HCT116 (cell line): ENCODE results near the gene GLYR1. TPM values are rescaled to one million over a fixed set of nuclear protein-coding genes. Genes with fewer than 3 reads are reported as not detected.

Experiments used
- ATAC-seq: fragments of 200-7000 bp; cut with Tn5 transposase; 2 replicates; pipeline ENCODE4 v1.9.1; 2020; ENCODE audit warnings: mild to moderate bottlenecking, moderate library complexity
- BruUV-seq: library from RNA; stranded (reverse); fragments of 400-500 nt; replicated peaks from 2 replicates; lab custom pipeline; 2021; lab: Mats Ljungman, UMichigan
- CTCF ChIA-PET: fragments of 300-600 bp; sonication (Branson Sonifier 250); formaldehyde crosslinking; loops from one replicate; lab custom pipeline; 2021; ENCODE audit warnings: antibody characterized with exemption; lab: Charles Lee
- POLR2A ChIA-PET: fragments of 300-600, 350-600 bp; sonication (Branson Sonifier 250); formaldehyde crosslinking; loops from one replicate; lab custom pipeline; 2021; ENCODE audit warnings: antibody characterized with exemption; lab: Charles Lee
- RAD21 ChIA-PET, 2 experiments: fragments of 300-600 bp; sonication (Branson Sonifier 250); formaldehyde crosslinking; loops; one replicate each; lab custom pipeline; 2023; ENCODE audit warnings: low total read pairs in 2 of 2; ENCODE audit not compliant: uncharacterized antibody in 2 of 2, unreplicated experiment in 2 of 2, low non-redundant PET in 1 of 2; lab: Charles Lee
- DNase-seq: peaks from one replicate; pipeline ENCODE4 v3.0.0-alpha.2; 2010; ENCODE audit warnings: low read depth, low spot score
- H2AFZ ChIP-seq: fragments of 200-600 bp; shearing (Covaris generic), sonication (generic); 2 replicates; pipeline ENCODE4 v1.6.1; 2017; ENCODE audit warnings: low read depth, mixed run types, mixed read lengths, antibody characterized with exemption, low read length; ENCODE audit not compliant: poor library complexity, severe bottlenecking
- H3K27ac ChIP-seq: 2 replicates; pipeline ENCODE4 v1.5.1; 2012; ENCODE audit warnings: low read depth, low read length
- H3K27me3 ChIP-seq: fragments of 200-600 bp; sonication (generic); 2 replicates; pipeline ENCODE4 v1.6.1; 2016; ENCODE audit warnings: mixed run types, low read length, mixed read lengths; ENCODE audit not compliant: insufficient read depth
- H3K36me3 ChIP-seq, 2 experiments: fragments of 200-500 bp in 1 of 2; fragments of 200-600 bp in 1 of 2; sonication (Bioruptor generic) in 1 of 2; sonication (generic) in 1 of 2; 2 replicates each; pipeline versions ENCODE4 v1.5.1 to v1.6.1; 2014 to 2016; ENCODE audit warnings: low read length in 2 of 2, inconsistent platforms in 1 of 2, mixed read lengths in 1 of 2, mixed run types in 1 of 2; ENCODE audit not compliant: insufficient read depth in 2 of 2, control insufficient read depth in 1 of 2
- H3K4me1 ChIP-seq, 2 experiments: fragments of 200-600 bp in 1 of 2; sonication (generic) in 1 of 2; 2 replicates each; pipeline versions ENCODE4 v1.5.1 to v1.6.1; 2012 to 2017; ENCODE audit warnings: low read length in 2 of 2, inconsistent platforms in 1 of 2, mild to moderate bottlenecking in 1 of 2, mixed read lengths in 1 of 2, mixed run types in 1 of 2, moderate library complexity in 1 of 2; ENCODE audit not compliant: insufficient read depth in 2 of 2, control insufficient read depth in 1 of 2
- H3K4me2 ChIP-seq: fragments of 200-600 bp; sonication (generic); 2 replicates; pipeline ENCODE4 v1.6.1; 2017; ENCODE audit warnings: mixed run types, low read length, mixed read lengths
- H3K4me3 ChIP-seq, 2 experiments: fragments of 200-600 bp in 1 of 2; sonication (generic) in 1 of 2; replicated peaks in 1 of 2; 2 replicates each; pipeline ENCODE4 v1.5.1; 2011 to 2016; ENCODE audit warnings: low read length in 2 of 2, control low read depth in 1 of 2, low read depth in 1 of 2, mild to moderate bottlenecking in 1 of 2, mixed read lengths in 1 of 2, mixed run types in 1 of 2
- H3K79me2 ChIP-seq: fragments of 200-600 bp; sonication (generic); 2 replicates; pipeline ENCODE4 v1.6.1; 2017; ENCODE audit warnings: mild to moderate bottlenecking, mixed run types, low read length, moderate library complexity, mixed read lengths; ENCODE audit not compliant: insufficient read depth
- H3K9ac ChIP-seq: fragments of 200-600 bp; sonication (generic); 2 replicates; pipeline ENCODE4 v1.6.1; 2016; ENCODE audit warnings: low read length, mixed read lengths
- H3K9me2 ChIP-seq: fragments of 200-600 bp; sonication (generic), shearing (Covaris generic); 2 replicates; pipeline ENCODE4 v1.6.1; 2017; ENCODE audit warnings: mixed run types, mild to moderate bottlenecking, moderate library complexity; ENCODE audit not compliant: insufficient read depth
- H3K9me3 ChIP-seq, 2 experiments: fragments of 200-500 bp in 1 of 2; fragments of 200-600 bp in 1 of 2; sonication (Bioruptor generic) in 1 of 2; sonication (generic) in 1 of 2; 2 replicates each; pipeline ENCODE4 v1.6.1; 2014 to 2017; ENCODE audit warnings: low read length in 2 of 2, mixed read lengths in 2 of 2, inconsistent platforms in 1 of 2, low read depth in 1 of 2, mild to moderate bottlenecking in 1 of 2, mixed run types in 1 of 2, moderate library complexity in 1 of 2; ENCODE audit not compliant: control insufficient read depth in 1 of 2, insufficient read depth in 1 of 2
- H4K20me1 ChIP-seq: fragments of 200-600 bp; sonication (generic), shearing (Covaris generic); 2 replicates; pipeline ENCODE4 v1.6.1; 2017; ENCODE audit warnings: mixed run types, mild to moderate bottlenecking, moderate library complexity; ENCODE audit not compliant: insufficient read depth
- ATF3 ChIP-seq: IDR thresholded peaks from 2 replicates; pipeline ENCODE4 v1.6.1; 2012
- CBX3 ChIP-seq: IDR thresholded peaks from 2 replicates; pipeline ENCODE4 v1.6.1; 2012; ENCODE audit warnings: low read depth
- EGR1 ChIP-seq: IDR thresholded peaks from 2 replicates; pipeline ENCODE4 v1.6.1; 2012; ENCODE audit warnings: low read depth
- EZH2 ChIP-seq: fragments of 200-600 bp; sonication (generic); IDR thresholded peaks from 2 replicates; pipeline ENCODE4 v1.6.1; 2017; ENCODE audit warnings: antibody characterized with exemption, mixed run types
- FOSL1 ChIP-seq: IDR thresholded peaks from 2 replicates; pipeline ENCODE4 v1.6.1; 2012; ENCODE audit warnings: low read depth
- MAX ChIP-seq: IDR thresholded peaks from 2 replicates; pipeline ENCODE4 v1.6.1; 2012
- POLR2A ChIP-seq: IDR thresholded peaks from 2 replicates; pipeline ENCODE4 v1.7.0; 2011; ENCODE audit warnings: borderline replicate concordance; ENCODE audit not compliant: insufficient read depth, insufficient read length; ENCODE audit errors: extremely low read depth
- POLR2AphosphoS5 ChIP-seq: IDR thresholded peaks from 2 replicates; pipeline ENCODE4 v1.6.1; 2011; ENCODE audit warnings: mild to moderate bottlenecking, low read depth, low read length, moderate library complexity
- SP1 ChIP-seq: IDR thresholded peaks from 2 replicates; pipeline ENCODE4 v1.6.1; 2012; ENCODE audit warnings: low read depth
- SRF ChIP-seq: IDR thresholded peaks from 2 replicates; pipeline ENCODE4 v1.6.1; 2012; ENCODE audit warnings: low read depth
- YY1 ChIP-seq: IDR thresholded peaks from 2 replicates; pipeline ENCODE4 v1.6.1; 2011; ENCODE audit warnings: low read length, low read depth, moderate library complexity, mild to moderate bottlenecking; ENCODE audit not compliant: insufficient replicate concordance; ENCODE audit errors: extremely low read depth
- ZBTB33 ChIP-seq: IDR thresholded peaks from 2 replicates; pipeline ENCODE4 v1.6.1; 2011; ENCODE audit warnings: mild to moderate bottlenecking, low read length, moderate library complexity; ENCODE audit not compliant: insufficient replicate concordance; ENCODE audit errors: extremely low read depth
- ZFX ChIP-seq: fragments of 450-650 bp; IDR thresholded peaks from 2 replicates; pipeline ENCODE4 v1.6.1; 2017
- ZNF274 ChIP-seq: fragments of 200-500 bp; sonication (Bioruptor generic); IDR thresholded peaks from 2 replicates; pipeline ENCODE4 v1.6.1; 2014; ENCODE audit warnings: mild to moderate bottlenecking, low read depth, low read length, inconsistent platforms
- intact Hi-C: fragments of 100-400 bp; cut with micrococcal nuclease; formaldehyde crosslinking; loops from 2 replicates; pipeline ENCODE4 v1.10.0; 2022
- total RNA-seq: library from RNA; stranded (reverse); gene quantifications from one replicate; pipeline ENCODE4 v1.2.1, GENCODE V29; 2021; ENCODE audit not compliant: unreplicated experiment

GLYR1 gene
- total RNA-seq, 1 experiment from 2014 or later, result 50.0 TPM

GRCh38 chr16:4803898-4804762 is 43.0 kb downstream of the GLYR1 start:
- CTCF ChIA-PET, result no interaction called here
- H2AFZ ChIP-seq, result no peak overlapping the region
- peaks cover 17 to 18% of the 10 kb centered on the region in 2 experiments; a peak in 3 of 4 replicates for H3K36me3 ChIP-seq
- H3K9me2 ChIP-seq, result no peaks in the 10 kb centered on the region
- ATAC-seq, result no peak
- H3K9ac ChIP-seq, result no peak overlapping the region
- TSS peak; percentile 67 for BruUV-seq
- DNase-seq, result no peak
- H3K4me2 ChIP-seq, result no peak overlapping the region
- RAD21 ChIA-PET, result interaction anchor here in 1 of 2 experiments (1.5 kb wide), 1 partner anchor 35 kb away, joined by 3 read pairs; no protein-coding TSS in a partner anchor
- peak overlapping the region; percentile 26; the same call in 1 of the 2 replicates for H3K27ac ChIP-seq
- H3K79me2 ChIP-seq, result no peaks in the 10 kb centered on the region
- POLR2A ChIA-PET, result no interaction called here
- TF ChIP-seq ATF3, result no peak
- TF ChIP-seq ZFX, result no peak
- no peak for TF ChIP-seq ZBTB33
- TF ChIP-seq MAX, result no peak
- no peak for TF ChIP-seq POLR2A
- TF ChIP-seq EGR1, result no peak
- TF ChIP-seq EZH2, result no peak
- TF ChIP-seq YY1, result no peak
- TF ChIP-seq CBX3, result no peak
- no peak for TF ChIP-seq ZNF274
- no peak for TF ChIP-seq SRF
- no peak for TF ChIP-seq FOSL1
- TF ChIP-seq SP1, result no peak
- no peak for TF ChIP-seq POLR2AphosphoS5
- peaks cover 13 to 20% of the 10 kb centered on the region in 2 experiments for H3K4me1 ChIP-seq
- no peak overlapping the region for H3K4me3 ChIP-seq
- intact Hi-C loops, result no loop called here
- no peaks in the 10 kb centered on the region for H4K20me1 ChIP-seq
- no peaks in the 10 kb centered on the region for H3K27me3 ChIP-seq
- no peaks in the 10 kb centered on the region for H3K9me3 ChIP-seq
